GM21529 (cell line): ENCODE measurements around the gene UBXN7.
"Not testable (repeated sequence)": the region's sequence is repeated elsewhere in the genome, so short reads cannot be mapped to it uniquely, and the experiment has no call there.

Source experiments
- ATAC-seq: cut with Tn5 transposase; IDR thresholded peaks from one replicate; pipeline ENCODE4 v1.9.1; 2021; ENCODE audit not compliant: unreplicated experiment

UBXN7 gene

GRCh38 chr3:196432137-196432879, at the start of gene UBXN7:
TSS of gene UBXN7 (minus strand) at chr3:196432427. CDS start at chr3:196432399, 28 bp downstream.
- peak; percentile 75 for ATAC-seq

- ATAC-seq, result no peak
Measured at GRCh38 chr3:196477678-196478077, 45.5 kb upstream of the UBXN7 start.

DNA sequence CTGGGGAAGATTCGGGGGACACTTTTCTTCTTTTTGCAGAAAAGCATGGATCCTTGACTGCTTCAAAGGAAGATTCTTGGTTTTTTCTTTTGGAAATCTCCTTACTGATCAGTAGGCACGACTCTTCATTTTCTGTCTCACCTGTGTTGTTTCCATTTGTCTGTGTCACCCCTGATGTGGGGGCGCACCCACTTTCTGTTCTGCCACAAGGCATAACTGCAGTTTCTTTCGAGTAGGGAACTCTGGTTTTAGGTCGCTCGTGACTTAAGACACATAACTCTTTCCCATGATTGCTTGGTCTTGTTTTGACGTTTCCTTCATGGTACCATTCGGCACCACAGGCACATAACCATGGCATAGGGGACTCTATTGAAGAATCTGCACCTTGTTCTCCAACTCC, 40.1 kb upstream of the UBXN7 start:
- no peak for ATAC-seq

- no peak for ATAC-seq
Measured at GRCh38 chr3:196471551-196471950, 39.3 kb upstream of the UBXN7 start.

DNA sequence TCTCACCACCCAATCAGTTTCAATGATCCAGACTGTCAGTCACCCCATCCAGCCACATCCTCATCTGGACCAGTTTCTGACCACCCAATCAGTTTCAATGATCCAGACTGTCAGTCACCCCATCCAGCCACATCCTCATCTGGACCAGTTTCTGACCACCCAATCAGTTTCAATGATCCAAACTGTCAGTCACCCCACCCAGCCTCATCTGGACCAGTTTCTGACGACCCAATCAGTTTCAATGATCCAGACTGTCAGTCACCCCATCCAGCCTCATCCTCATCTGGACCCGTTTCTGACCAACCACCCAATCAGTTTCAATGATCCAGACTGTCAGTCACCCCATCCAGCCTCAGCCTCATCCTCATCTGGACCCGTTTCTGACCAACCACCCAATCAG, 38.0 kb upstream of the UBXN7 start:
- ATAC-seq, result not testable (repeated sequence)

- ATAC-seq, result no peak
Measured at GRCh38 chr3:196463804-196464203, 31.6 kb upstream of the UBXN7 start.

- ATAC-seq, result no peak
Measured at GRCh38 chr3:196463478-196463756, 31.2 kb upstream of the UBXN7 start.

DNA sequence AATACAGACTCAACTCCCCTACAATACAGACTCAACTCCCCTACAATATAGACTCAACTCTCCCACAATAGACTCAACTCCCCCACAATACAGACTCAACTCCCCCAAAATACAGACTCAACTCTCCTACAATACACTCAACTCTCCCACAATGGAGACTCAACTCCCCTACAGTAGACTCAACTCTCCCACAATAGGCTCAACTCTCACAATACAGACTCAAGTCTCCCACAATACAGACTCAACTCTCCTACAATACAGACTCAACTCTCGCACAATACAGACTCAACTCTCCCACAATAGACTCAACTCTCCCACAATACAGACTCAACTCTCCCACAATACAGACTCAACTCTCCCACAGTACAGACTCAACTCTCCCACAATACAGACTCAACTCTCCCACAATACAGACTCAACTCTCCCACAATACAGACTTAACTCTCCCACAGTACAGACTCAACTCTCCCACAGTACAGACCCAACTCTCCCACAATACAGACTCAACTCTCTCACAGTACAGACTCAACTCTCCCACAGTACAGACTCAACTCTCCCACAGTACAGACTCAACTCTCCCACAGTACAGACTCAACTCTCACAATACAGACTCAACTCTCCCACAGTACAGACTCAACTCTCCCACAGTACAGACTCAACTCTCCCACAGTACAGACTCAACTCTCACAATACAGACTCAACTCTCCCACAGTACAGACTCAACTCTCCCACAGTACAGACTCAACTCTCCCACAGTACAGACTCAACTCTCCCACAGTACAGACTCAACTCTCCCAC, 30.7 kb upstream of the UBXN7 start:
- ATAC-seq, result not testable (repeated sequence)

GRCh38 chr3:196458063-196458462, 25.8 kb upstream of the UBXN7 start:
- ATAC-seq, result no peak

DNA sequence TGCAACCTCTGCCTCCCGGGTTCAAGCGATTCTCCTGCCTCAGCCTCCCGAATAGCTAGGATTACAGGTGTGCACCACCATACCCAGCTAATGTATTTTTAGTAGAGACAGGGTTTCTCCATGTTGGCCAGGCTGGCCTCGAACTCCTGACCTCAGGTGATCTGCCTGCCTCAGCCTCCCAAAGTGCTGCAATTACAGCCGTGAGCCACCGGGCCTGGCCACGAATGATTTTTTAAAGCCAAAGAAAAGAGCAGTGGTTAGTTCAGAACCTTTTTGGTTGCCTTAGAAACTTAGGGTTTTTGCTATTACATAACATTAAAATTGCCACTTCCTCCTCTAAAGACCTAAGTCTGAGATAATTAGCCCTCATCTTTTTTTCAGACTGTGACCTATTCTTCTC, 25.2 kb upstream of the UBXN7 start:
- ATAC-seq, result not testable (repeated sequence)

GRCh38 chr3:196454935-196455334, 22.7 kb upstream of the UBXN7 start:
- ATAC-seq, result no peak

DNA sequence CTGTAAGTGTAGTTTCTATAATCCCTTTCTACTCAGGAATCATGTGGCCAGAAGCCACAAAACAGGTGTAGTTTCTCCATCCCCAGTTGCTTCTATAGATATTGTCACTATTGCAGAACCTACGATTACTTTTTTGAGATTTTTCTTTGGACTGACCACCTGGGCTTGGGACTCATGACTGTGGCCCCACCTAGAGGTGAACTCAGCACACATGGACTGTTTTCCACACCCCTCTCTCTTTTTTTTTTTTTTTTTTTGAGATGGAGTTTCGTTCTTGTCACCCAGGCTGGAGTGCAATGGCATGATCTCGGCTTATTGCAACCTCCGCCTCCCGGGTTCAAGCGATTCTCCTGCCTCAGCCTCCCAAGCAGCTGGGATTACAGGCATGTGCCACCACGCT, 13.2 kb upstream of the UBXN7 start:
- not testable (repeated sequence) for ATAC-seq

GRCh38 chr3:196444500-196444894, 12.3 kb upstream of the UBXN7 start:
- ATAC-seq, result no peak

GRCh38 chr3:196440696-196441095, 8.5 kb upstream of the UBXN7 start:
- ATAC-seq, result peak; percentile 59

DNA sequence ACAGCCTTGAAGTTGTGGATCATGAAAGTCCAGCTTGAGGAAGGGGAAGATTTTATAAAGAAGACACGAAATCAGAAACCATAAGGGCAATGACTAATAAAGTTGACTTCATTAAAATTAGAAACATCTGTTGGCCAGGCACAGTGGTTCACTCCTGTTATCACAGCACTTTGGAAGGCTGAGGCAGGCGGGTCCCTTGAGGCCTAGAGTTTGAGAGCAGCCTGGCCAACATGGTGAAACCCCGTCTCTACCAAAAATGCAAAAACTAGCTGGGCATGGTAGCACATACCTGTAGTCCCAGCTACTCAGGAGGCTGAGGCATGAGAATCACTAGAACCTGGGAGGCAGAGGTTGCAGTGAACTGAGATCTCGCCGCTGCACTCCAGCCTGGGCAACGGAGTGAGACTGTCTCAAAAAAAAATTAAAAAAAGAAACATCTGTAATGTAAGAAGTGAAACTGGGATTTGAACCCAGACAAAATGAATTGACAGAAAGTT, 7.9 kb upstream of the UBXN7 start:
- ATAC-seq, result peak; percentile 56

DNA sequence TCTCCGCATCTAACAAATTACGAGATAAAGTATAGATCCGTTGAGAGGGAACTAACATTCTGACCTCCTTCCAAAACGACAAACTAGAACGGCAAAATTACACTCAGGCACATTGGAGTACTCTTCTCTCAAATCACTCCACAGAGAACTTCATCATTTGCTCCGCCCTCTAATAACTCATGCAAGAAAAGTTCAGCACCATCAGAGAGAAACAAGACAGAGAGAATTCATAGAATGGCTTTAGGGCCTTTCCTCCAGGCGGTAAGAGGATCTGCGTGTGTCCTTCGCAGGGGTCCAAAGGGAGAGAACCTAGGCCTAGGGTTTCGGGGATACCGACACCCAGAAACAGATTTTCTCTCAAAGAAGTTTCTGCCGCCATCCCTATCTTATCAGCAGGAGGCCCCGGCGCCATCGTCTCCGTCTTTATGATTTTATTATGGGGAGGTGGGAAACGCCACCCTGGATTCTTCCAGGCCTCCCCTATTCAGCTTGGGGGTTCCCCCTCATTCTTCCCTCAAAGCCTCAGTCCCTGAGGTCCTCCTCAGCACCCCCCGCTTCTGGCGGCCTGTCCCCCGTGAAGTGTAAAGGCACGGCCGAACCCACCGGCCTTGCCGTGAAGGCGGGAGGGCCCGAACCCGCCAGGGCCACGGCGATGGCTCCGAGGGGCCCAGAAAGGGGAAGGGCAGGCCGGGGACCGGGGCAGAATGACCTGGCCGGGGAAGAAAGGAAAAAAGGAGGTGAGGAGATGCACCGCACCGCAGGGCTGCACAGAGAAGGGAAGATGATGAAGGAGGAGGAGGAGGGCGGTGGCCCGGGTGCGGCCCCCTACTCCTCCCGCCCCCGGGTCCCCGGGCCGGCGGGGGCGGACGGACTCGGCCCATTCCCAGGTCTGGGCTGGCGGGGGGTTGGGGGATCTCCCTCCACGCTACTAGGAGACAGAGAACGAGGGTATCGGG, 768 bp downstream of the UBXN7 start:
- ATAC-seq, result peak; percentile 26

- ATAC-seq, result no peak
Measured at GRCh38 chr3:196428041-196428440, 4.2 kb downstream of the UBXN7 start.

- not testable (repeated sequence) for ATAC-seq
Measured at GRCh38 chr3:196424421-196424820, 7.8 kb downstream of the UBXN7 start.

- no peak for ATAC-seq
Measured at GRCh38 chr3:196423044-196423781, 9.0 kb downstream of the UBXN7 start.

- not testable (repeated sequence) for ATAC-seq
Measured at GRCh38 chr3:196421668-196422067, 10.6 kb downstream of the UBXN7 start.
